ENCODE measurements around the gene ACTN4.

- no peak for TF ChIP-seq CTCF (IDR thresholded peaks at IDR 0.05)
- no peak for TF ChIP-seq EZH2phosphoT487 (IDR thresholded peaks at IDR 0.05)
- TF ChIP-seq EZH2 (IDR thresholded peaks at IDR 0.05) = no peak
These were observed 27.1 kb downstream of the ACTN4 start for GRCh38 chr19:38674388-38675171.

Data from neural progenitor cell (in vitro differentiated cells).